Measurements from ENCODE around the gene AFF3.

AFF3 gene

DNA sequence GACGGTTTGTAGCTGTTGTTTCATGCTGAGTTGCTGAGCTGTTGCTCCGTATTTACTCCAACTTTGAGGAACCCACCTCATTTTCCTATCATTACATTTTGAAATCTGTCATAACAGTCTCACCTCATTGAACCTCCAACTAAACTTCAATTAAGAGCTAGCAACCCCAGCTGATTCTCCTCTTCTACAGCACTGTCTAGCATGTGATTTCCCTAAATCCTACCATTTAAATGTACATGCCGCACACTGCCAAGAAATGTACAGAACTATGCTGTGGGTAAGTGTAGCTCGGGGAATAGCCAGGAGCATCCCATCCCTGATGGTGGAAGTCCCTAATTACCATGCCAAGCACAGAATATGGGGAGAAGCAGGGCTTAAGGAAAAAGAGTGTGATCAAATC, 299.9 kb downstream of the AFF3 start:
- Histone ChIP-seq H3K27me3 (replicated peaks; ENCODE audit: control insufficient read depth, insufficient read depth, low read length, poor library complexity, severe bottlenecking) (no peaks in the 10 kb centered on the region), H3K27ac (ENCODE audit: insufficient read depth, low read length, poor library complexity, severe bottlenecking) (no peak overlapping the region), H3K36me3 (ENCODE audit: control insufficient read depth, insufficient read depth, low read length) (no peaks in the 10 kb centered on the region), H3K4me3 (ENCODE audit: insufficient read depth, low read depth, low read length, poor library complexity, severe bottlenecking) (no peak overlapping the region), H3K4me1 (ENCODE audit: control insufficient read depth, insufficient read depth, low read length, poor library complexity, severe bottlenecking) (no peaks in the 10 kb centered on the region), H3K9me3 (ENCODE audit: control insufficient read depth, low read length) (no peaks in the 10 kb centered on the region)
- no peak for DNase-seq

GRCh38 chr2:99841749-99842148, 300.6 kb downstream of the AFF3 start:
- Histone ChIP-seq H3K9me3 (ENCODE audit: control insufficient read depth, low read length) (no peaks in the 10 kb centered on the region), H3K4me3 (ENCODE audit: insufficient read depth, low read depth, low read length, poor library complexity, severe bottlenecking) (no peak overlapping the region), H3K4me1 (ENCODE audit: control insufficient read depth, insufficient read depth, low read length, poor library complexity, severe bottlenecking) (no peaks in the 10 kb centered on the region), H3K27ac (ENCODE audit: insufficient read depth, low read length, poor library complexity, severe bottlenecking) (no peak overlapping the region), H3K27me3 (replicated peaks; ENCODE audit: control insufficient read depth, insufficient read depth, low read length, poor library complexity, severe bottlenecking) (no peaks in the 10 kb centered on the region), H3K36me3 (ENCODE audit: control insufficient read depth, insufficient read depth, low read length) (no peaks in the 10 kb centered on the region)
- no peak for DNase-seq

GRCh38 chr2:99840831-99841230, 301.6 kb downstream of the AFF3 start:
- Histone ChIP-seq H3K9me3 (ENCODE audit: control insufficient read depth, low read length) (no peaks in the 10 kb centered on the region), H3K36me3 (ENCODE audit: control insufficient read depth, insufficient read depth, low read length) (no peaks in the 10 kb centered on the region), H3K4me3 (ENCODE audit: insufficient read depth, low read depth, low read length, poor library complexity, severe bottlenecking) (no peak overlapping the region), H3K27ac (ENCODE audit: insufficient read depth, low read length, poor library complexity, severe bottlenecking) (no peak overlapping the region), H3K4me1 (ENCODE audit: control insufficient read depth, insufficient read depth, low read length, poor library complexity, severe bottlenecking) (no peaks in the 10 kb centered on the region), H3K27me3 (replicated peaks; ENCODE audit: control insufficient read depth, insufficient read depth, low read length, poor library complexity, severe bottlenecking) (no peaks in the 10 kb centered on the region)
- DNase-seq, result no peak

DNA sequence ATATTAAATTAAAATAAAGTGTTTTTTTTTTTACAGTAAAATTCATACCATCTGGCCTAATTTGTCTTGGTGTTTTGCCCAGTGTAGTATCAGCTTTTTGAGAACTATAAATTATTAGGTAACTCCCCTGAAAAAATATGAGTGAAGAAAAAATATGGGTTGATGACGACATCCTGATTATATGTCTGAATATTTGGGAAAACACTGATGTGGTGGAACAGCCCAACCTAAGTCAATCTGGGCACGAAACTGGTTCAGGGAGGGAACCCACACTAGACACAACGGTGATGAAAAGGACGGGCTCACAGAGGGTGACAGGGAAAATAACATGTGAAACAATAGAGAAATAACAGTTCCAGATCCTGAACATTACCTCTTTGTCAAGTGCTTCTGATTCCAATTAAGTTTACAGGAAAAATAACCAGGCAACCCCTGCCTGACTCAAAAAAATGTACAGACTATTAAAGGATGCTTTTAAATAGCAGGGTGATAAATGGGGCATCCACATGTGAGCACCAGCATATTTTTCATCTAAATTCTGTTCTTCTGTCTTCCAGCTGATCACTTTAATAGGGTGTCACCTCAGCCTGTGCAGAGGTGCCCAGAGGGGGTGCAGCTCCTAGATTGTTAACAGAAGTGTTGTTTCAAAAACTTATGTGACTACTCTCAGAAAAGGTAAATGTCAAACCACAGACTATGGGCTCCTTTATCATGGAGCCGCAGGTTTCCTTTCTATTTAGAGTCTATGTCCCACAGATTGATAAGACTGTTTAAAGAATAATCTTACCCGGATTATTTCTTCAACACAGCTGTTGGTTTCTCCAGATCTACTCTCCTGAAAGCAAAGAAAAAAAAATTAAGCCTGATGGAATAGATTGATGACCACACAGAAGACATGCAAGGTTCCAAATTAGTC, 305.4 kb downstream of the AFF3 start:
- Histone ChIP-seq H3K9me3 (ENCODE audit: control insufficient read depth, low read length) (no peaks in the 10 kb centered on the region), H3K27ac (ENCODE audit: insufficient read depth, low read length, poor library complexity, severe bottlenecking) (no peak overlapping the region), H3K27me3 (replicated peaks; ENCODE audit: control insufficient read depth, insufficient read depth, low read length, poor library complexity, severe bottlenecking) (no peaks in the 10 kb centered on the region), H3K36me3 (ENCODE audit: control insufficient read depth, insufficient read depth, low read length) (no peaks in the 10 kb centered on the region), H3K4me1 (ENCODE audit: control insufficient read depth, insufficient read depth, low read length, poor library complexity, severe bottlenecking) (no peaks in the 10 kb centered on the region), H3K4me3 (ENCODE audit: insufficient read depth, low read depth, low read length, poor library complexity, severe bottlenecking) (no peak overlapping the region)
- DNase-seq, result no peak

DNA sequence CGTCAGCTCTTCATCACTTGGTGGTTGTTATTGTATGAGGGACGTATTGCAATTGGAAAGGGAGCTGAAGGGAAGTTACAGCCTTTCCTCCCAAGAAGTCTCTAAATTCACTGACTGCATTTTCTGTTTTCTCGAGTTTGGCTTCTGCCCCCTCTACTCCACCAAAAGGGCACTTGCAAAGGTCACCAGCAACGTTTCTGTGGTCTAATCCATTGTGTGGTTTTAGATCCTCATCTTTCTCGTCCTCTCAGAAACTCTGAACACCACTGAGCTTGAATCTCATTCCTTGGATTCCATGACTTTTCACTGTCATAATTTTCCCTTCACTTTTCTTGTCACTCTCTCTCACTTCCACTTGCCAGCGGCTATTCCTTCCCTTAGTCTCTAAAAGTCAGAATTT, 308.0 kb downstream of the AFF3 start:
- H3K36me3 ChIP-seq (ENCODE audit: control insufficient read depth, insufficient read depth, low read length), result no peaks in the 10 kb centered on the region
- H3K4me3 ChIP-seq (ENCODE audit: insufficient read depth, low read depth, low read length, poor library complexity, severe bottlenecking), result no peak overlapping the region
- H3K9me3 ChIP-seq (ENCODE audit: control insufficient read depth, low read length), result no peaks in the 10 kb centered on the region
- no peaks in the 10 kb centered on the region for H3K4me1 ChIP-seq (ENCODE audit: control insufficient read depth, insufficient read depth, low read length, poor library complexity, severe bottlenecking)
- no peaks in the 10 kb centered on the region for H3K27me3 ChIP-seq (replicated peaks; ENCODE audit: control insufficient read depth, insufficient read depth, low read length, poor library complexity, severe bottlenecking)
- DNase-seq, result no peak
- no peak overlapping the region for H3K27ac ChIP-seq (ENCODE audit: insufficient read depth, low read length, poor library complexity, severe bottlenecking)

- Histone ChIP-seq H3K36me3 (ENCODE audit: control insufficient read depth, insufficient read depth, low read length) (no peaks in the 10 kb centered on the region), H3K27me3 (replicated peaks; ENCODE audit: control insufficient read depth, insufficient read depth, low read length, poor library complexity, severe bottlenecking) (no peaks in the 10 kb centered on the region), H3K4me1 (ENCODE audit: control insufficient read depth, insufficient read depth, low read length, poor library complexity, severe bottlenecking) (no peaks in the 10 kb centered on the region), H3K4me3 (ENCODE audit: insufficient read depth, low read depth, low read length, poor library complexity, severe bottlenecking) (no peak overlapping the region), H3K27ac (ENCODE audit: insufficient read depth, low read length, poor library complexity, severe bottlenecking) (no peak overlapping the region), H3K9me3 (ENCODE audit: control insufficient read depth, low read length) (no peaks in the 10 kb centered on the region)
- no peak for DNase-seq
Observed at GRCh38 chr2:99833586-99834201, 308.7 kb downstream of the AFF3 start.

- DNase-seq, result no peak
- no peaks in the 10 kb centered on the region for H3K36me3 ChIP-seq (ENCODE audit: control insufficient read depth, insufficient read depth, low read length)
Observed at GRCh38 chr2:99832926-99833325, 309.5 kb downstream of the AFF3 start.

GRCh38 chr2:99831772-99832171, 310.6 kb downstream of the AFF3 start:
- H3K27ac ChIP-seq (ENCODE audit: insufficient read depth, low read length, poor library complexity, severe bottlenecking), result no peak overlapping the region
- no peak overlapping the region for H3K4me3 ChIP-seq (ENCODE audit: insufficient read depth, low read depth, low read length, poor library complexity, severe bottlenecking)
- H3K4me1 ChIP-seq (ENCODE audit: control insufficient read depth, insufficient read depth, low read length, poor library complexity, severe bottlenecking), result no peaks in the 10 kb centered on the region
- no peaks in the 10 kb centered on the region for H3K27me3 ChIP-seq (replicated peaks; ENCODE audit: control insufficient read depth, insufficient read depth, low read length, poor library complexity, severe bottlenecking)
- H3K36me3 ChIP-seq (ENCODE audit: control insufficient read depth, insufficient read depth, low read length), result no peaks in the 10 kb centered on the region
- no peaks in the 10 kb centered on the region for H3K9me3 ChIP-seq (ENCODE audit: control insufficient read depth, low read length)
- DNase-seq, result no peak

More at GRCh38 chr2:99832926-99833325, 309.5 kb downstream of the AFF3 start:
- no peak overlapping the region for H3K27ac ChIP-seq (ENCODE audit: insufficient read depth, low read length, poor library complexity, severe bottlenecking)
- no peak overlapping the region for H3K4me3 ChIP-seq (ENCODE audit: insufficient read depth, low read depth, low read length, poor library complexity, severe bottlenecking)
- H3K4me1 ChIP-seq (ENCODE audit: control insufficient read depth, insufficient read depth, low read length, poor library complexity, severe bottlenecking), result no peaks in the 10 kb centered on the region
- H3K27me3 ChIP-seq (replicated peaks; ENCODE audit: control insufficient read depth, insufficient read depth, low read length, poor library complexity, severe bottlenecking), result no peaks in the 10 kb centered on the region
- H3K9me3 ChIP-seq (ENCODE audit: control insufficient read depth, low read length), result no peaks in the 10 kb centered on the region

- H3K27ac ChIP-seq (ENCODE audit: insufficient read depth, low read length, poor library complexity, severe bottlenecking), result no peak overlapping the region
- no peaks in the 10 kb centered on the region for H3K4me1 ChIP-seq (ENCODE audit: control insufficient read depth, insufficient read depth, low read length, poor library complexity, severe bottlenecking)
- no peaks in the 10 kb centered on the region for H3K36me3 ChIP-seq (ENCODE audit: control insufficient read depth, insufficient read depth, low read length)
- DNase-seq, result no peak
- H3K9me3 ChIP-seq (ENCODE audit: control insufficient read depth, low read length), result no peaks in the 10 kb centered on the region
- H3K4me3 ChIP-seq (ENCODE audit: insufficient read depth, low read depth, low read length, poor library complexity, severe bottlenecking), result no peak overlapping the region
- no peaks in the 10 kb centered on the region for H3K27me3 ChIP-seq (replicated peaks; ENCODE audit: control insufficient read depth, insufficient read depth, low read length, poor library complexity, severe bottlenecking)
Observed at GRCh38 chr2:99827296-99827999, 314.9 kb downstream of the AFF3 start.

DNA sequence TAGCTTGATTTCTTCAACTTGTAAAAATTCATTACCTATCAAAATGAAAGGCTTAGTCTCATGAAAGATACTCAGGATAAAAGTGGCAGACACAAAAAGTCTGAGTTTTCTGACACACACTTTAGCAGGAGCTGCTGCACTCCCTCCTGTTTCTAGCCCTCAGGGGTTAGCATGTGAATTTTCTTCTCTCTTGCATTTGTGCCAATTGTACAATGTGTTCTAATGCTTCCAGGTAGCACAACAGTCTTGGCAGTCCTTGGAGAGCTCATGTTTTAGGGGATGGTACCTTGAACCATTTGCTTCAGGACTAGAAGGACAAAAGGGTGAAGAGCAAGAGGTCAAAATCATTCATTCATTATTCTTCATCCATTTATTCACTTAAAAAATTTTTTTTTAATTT, 316.8 kb downstream of the AFF3 start:
- Histone ChIP-seq H3K27me3 (replicated peaks; ENCODE audit: control insufficient read depth, insufficient read depth, low read length, poor library complexity, severe bottlenecking) (no peaks in the 10 kb centered on the region), H3K36me3 (ENCODE audit: control insufficient read depth, insufficient read depth, low read length) (no peaks in the 10 kb centered on the region), H3K4me3 (ENCODE audit: insufficient read depth, low read depth, low read length, poor library complexity, severe bottlenecking) (no peak overlapping the region), H3K27ac (ENCODE audit: insufficient read depth, low read length, poor library complexity, severe bottlenecking) (no peak overlapping the region), H3K9me3 (ENCODE audit: control insufficient read depth, low read length) (no peaks in the 10 kb centered on the region), H3K4me1 (ENCODE audit: control insufficient read depth, insufficient read depth, low read length, poor library complexity, severe bottlenecking) (no peaks in the 10 kb centered on the region)
- DNase-seq, result no peak

Data from effector memory CD4-positive, alpha-beta T cell (primary cell).